ENCODE data around the gene RAC3.

RAC3 gene

GRCh38 chr17:82013772-82014321 lies 17.6 kb upstream of the RAC3 start:
- no peak for DNase-seq (ENCODE audit: low read depth)
- no peak overlapping the region for H3K4me3 ChIP-seq (ENCODE audit: low read length)
- TF ChIP-seq CTCF (IDR thresholded peaks at IDR 0.05; ENCODE audit: insufficient read depth, low read depth, low read length, missing control alignments), result no peak

GRCh38 chr17:82014432-82014831 lies 17.0 kb upstream of the RAC3 start:
- peak; percentile 20 for TF ChIP-seq CTCF (IDR thresholded peaks at IDR 0.05; ENCODE audit: insufficient read depth, low read depth, low read length, missing control alignments)
- no peak for DNase-seq (ENCODE audit: low read depth)
- no peak overlapping the region for H3K4me3 ChIP-seq (ENCODE audit: low read length)

- TF ChIP-seq CTCF (IDR thresholded peaks at IDR 0.05; ENCODE audit: insufficient read depth, low read depth, low read length, missing control alignments), result no peak
- H3K4me3 ChIP-seq (ENCODE audit: low read length), result no peak overlapping the region
- DNase-seq (ENCODE audit: low read depth), result no peak
Observed at GRCh38 chr17:82014971-82015310, 16.5 kb upstream of the RAC3 start.

GRCh38 chr17:82015311-82015971 lies 16.0 kb upstream of the RAC3 start:
- TF ChIP-seq CTCF (IDR thresholded peaks at IDR 0.05; ENCODE audit: insufficient read depth, low read depth, low read length, missing control alignments), result no peak
- H3K4me3 ChIP-seq (ENCODE audit: low read length), result no peak overlapping the region
- no peak for DNase-seq (ENCODE audit: low read depth)

GRCh38 chr17:82016061-82016874 lies 15.2 kb upstream of the RAC3 start:
- H3K4me3 ChIP-seq (ENCODE audit: low read length), result no peak overlapping the region
- no peak for TF ChIP-seq CTCF (IDR thresholded peaks at IDR 0.05; ENCODE audit: insufficient read depth, low read depth, low read length, missing control alignments)
- DNase-seq (ENCODE audit: low read depth), result no peak

GRCh38 chr17:82016875-82017459 lies 14.5 kb upstream of the RAC3 start:
- no peak for TF ChIP-seq CTCF (IDR thresholded peaks at IDR 0.05; ENCODE audit: insufficient read depth, low read depth, low read length, missing control alignments)
- DNase-seq (ENCODE audit: low read depth), result no peak
- H3K4me3 ChIP-seq (ENCODE audit: low read length), result no peak overlapping the region
